ENCODE results near the gene PGC. TPM values are rescaled to one million over a fixed set of nuclear protein-coding genes. Genes with fewer than 3 reads are reported as not detected.

Gene PGC
- total RNA-seq, 1 experiment from 2014 or later, result not detected

- Histone ChIP-seq H2BK120ac (ENCODE audit: low read depth, low read length, poor library complexity, severe bottlenecking) (no peak overlapping the region), H2AFZ (ENCODE audit: low read length) (no peak overlapping the region), H2BK15ac (ENCODE audit: low read depth, low read length) (no peak overlapping the region), H3T11ph (ENCODE audit: low read length) (no peak overlapping the region), H3K14ac (ENCODE audit: insufficient read depth, low read length) (no peak overlapping the region), H2BK12ac (ENCODE audit: insufficient read length, low read depth, low read length) (no peak overlapping the region), H3K23me2 (ENCODE audit: insufficient read length, low read depth, low read length, poor library complexity, severe bottlenecking) (no peaks in the 10 kb centered on the region), H3K27me3 (ENCODE audit: insufficient read depth, low read length) (no peaks in the 10 kb centered on the region), H3K4me2 (ENCODE audit: insufficient read depth, insufficient read length, low read length) (no peak overlapping the region), H3K23ac (ENCODE audit: insufficient read length, low read depth, low read length) (no peak overlapping the region), H2BK20ac (ENCODE audit: low read depth, low read length, poor library complexity, severe bottlenecking) (no peak overlapping the region), H4K5ac (ENCODE audit: insufficient read length, low read depth, low read length) (no peak overlapping the region), H3K4me1 (ENCODE audit: insufficient read depth, low read length) (no peaks in the 10 kb centered on the region; the same call in 1 of the 2 replicates), H3K9ac (ENCODE audit: extremely low read depth, insufficient read length, low read length) (no peak overlapping the region), H3K18ac (ENCODE audit: insufficient read length, low read depth, low read length) (no peak overlapping the region), H4K20me1 (ENCODE audit: control insufficient read depth, insufficient read depth, insufficient read length) (peaks cover 4% of the 10 kb centered on the region), H3K79me1 (ENCODE audit: insufficient read depth, low read depth, low read length, poor library complexity, severe bottlenecking) (no peaks in the 10 kb centered on the region), H3K9me3 (ENCODE audit: control insufficient read depth, low read depth, low read length) (no peaks in the 10 kb centered on the region), H4K91ac (ENCODE audit: insufficient read length, low read depth, low read length) (no peak overlapping the region), H3K56ac (ENCODE audit: insufficient read length, low read depth, low read length) (no peak overlapping the region), H3K79me2 (ENCODE audit: insufficient read depth, low read length) (no peaks in the 10 kb centered on the region), H4K8ac (replicated peaks; ENCODE audit: insufficient read length, low read depth, low read length) (no peak overlapping the region), H2BK5ac (ENCODE audit: insufficient read length, low read length) (no peak overlapping the region), H3K4ac (ENCODE audit: low read depth, low read length) (no peak overlapping the region), H3K27ac (ENCODE audit: insufficient read length, low read depth, low read length) (no peak overlapping the region), H2AK5ac (ENCODE audit: insufficient read length, low read length) (no peak overlapping the region)
- H3K4me1 Mint-ChIP-seq, result peaks cover 17 to 19% of the 10 kb centered on the region in 2 experiments
- H3K9me3 Mint-ChIP-seq, result no peaks in the 10 kb centered on the region; a peak in 1 of 5 replicates
- WGBS (ENCODE audit: extremely low coverage, insufficient read length, low lambda C conversion rate), result no CpG with 5 or more reads among the region's 2 CpGs
- H3K36me3 Mint-ChIP-seq (ENCODE audit: insufficient read depth in 1 of 3, low read depth in 3 of 3), result no peaks in the 10 kb centered on the region; a peak in 2 of 7 replicates
- no peak overlapping the region for H3K4me3 Mint-ChIP-seq
- DNase-seq, result no peak
- H3K27me3 Mint-ChIP-seq (ENCODE audit: low read depth), result peaks cover 13% of the 10 kb centered on the region
- no peak for TF ChIP-seq CTCF (conservative IDR thresholded peaks at IDR 0.05)
- H3K27ac Mint-ChIP-seq, result no peak overlapping the region
These were observed 54.5 kb downstream of the PGC start for GRCh38 chr6:41692730-41693129.

Data from H9 (cell line).